Calu3 (cell line): ENCODE results near the gene SCN5A. TPM values are rescaled to one million over a fixed set of nuclear protein-coding genes. Genes with fewer than 3 reads are reported as not detected.

ENCODE experiments used
- BruUV-seq: library from RNA; stranded (reverse); fragments of 400-500 nt; replicated peaks from 2 replicates; lab custom pipeline; 2021; lab: Mats Ljungman, UMichigan
- CTCF ChIA-PET: fragments of 300-600 bp; sonication (Branson Sonifier 250); formaldehyde crosslinking; loops from one replicate; lab custom pipeline; 2022; ENCODE audit warnings: antibody characterized with exemption; lab: Charles Lee
- DNase-seq: peaks from one replicate; pipeline ENCODE4 v3.0.0; 2022
- H3K27ac Mint-ChIP-seq: one replicate; pipeline ENCODE4 v1.8.0; 2022; ENCODE audit warnings: mixed read lengths; ENCODE audit not compliant: unreplicated experiment
- H3K27me3 Mint-ChIP-seq: one replicate; pipeline ENCODE4 v1.8.0; 2022; ENCODE audit warnings: mixed read lengths; ENCODE audit not compliant: unreplicated experiment
- H3K36me3 Mint-ChIP-seq: one replicate; pipeline ENCODE4 v1.8.0; 2022; ENCODE audit warnings: mild to moderate bottlenecking, moderate library complexity, mixed read lengths; ENCODE audit not compliant: insufficient read depth, unreplicated experiment
- H3K4me1 Mint-ChIP-seq: one replicate; pipeline ENCODE4 v1.8.0; 2022; ENCODE audit warnings: mild to moderate bottlenecking, low read depth, mixed read lengths; ENCODE audit not compliant: unreplicated experiment
- H3K4me3 Mint-ChIP-seq: one replicate; pipeline ENCODE4 v1.8.0; 2022; ENCODE audit warnings: mild to moderate bottlenecking, low read depth, moderate library complexity, mixed read lengths; ENCODE audit not compliant: unreplicated experiment
- H3K9me3 Mint-ChIP-seq: one replicate; pipeline ENCODE4 v1.8.0; 2022; ENCODE audit warnings: low read depth, mixed read lengths; ENCODE audit not compliant: unreplicated experiment
- CTCF ChIP-seq: fragments of 200-600 bp; IDR thresholded peaks from one replicate; pipeline ENCODE4 v1.8.0; 2022; ENCODE audit warnings: antibody characterized with exemption; ENCODE audit not compliant: unreplicated experiment
- intact Hi-C: fragments of 100-400 bp; cut with micrococcal nuclease; formaldehyde crosslinking; loops from one replicate; pipeline ENCODE4 v1.10.0; 2022; ENCODE audit not compliant: unreplicated experiment
- total RNA-seq: library from RNA; stranded (reverse); gene quantifications from 2 replicates; pipeline ENCODE4 v1.2.3, GENCODE V29; 2022

Gene SCN5A
- total RNA-seq, 1 experiment from 2014 or later: 0.61 TPM

GRCh38 chr3:38690185-38690584, 40.7 kb upstream of the SCN5A start:
- no TSS peak for BruUV-seq
- Mint-ChIP-seq H3K27ac (no peak overlapping the region), H3K36me3 (no peaks in the 10 kb centered on the region), H3K4me1 (no peaks in the 10 kb centered on the region), H3K27me3 (peaks cover 28% of the 10 kb centered on the region), H3K9me3 (no peaks in the 10 kb centered on the region), H3K4me3 (no peak overlapping the region)
- CTCF ChIA-PET: no interaction called here
- no peak for DNase-seq
- intact Hi-C loops: no loop called here
- no peak for TF ChIP-seq CTCF

GRCh38 chr3:38689774-38690173, 40.3 kb upstream of the SCN5A start:
- peaks cover 32% of the 10 kb centered on the region for H3K27me3 Mint-ChIP-seq
- H3K4me1 Mint-ChIP-seq: no peaks in the 10 kb centered on the region
- TF ChIP-seq CTCF: no peak
- H3K27ac Mint-ChIP-seq: no peak overlapping the region
- no peak for DNase-seq
- no TSS peak for BruUV-seq
- CTCF ChIA-PET: no interaction called here
- H3K4me3 Mint-ChIP-seq: no peak overlapping the region
- no peaks in the 10 kb centered on the region for H3K36me3 Mint-ChIP-seq
- no peaks in the 10 kb centered on the region for H3K9me3 Mint-ChIP-seq
- intact Hi-C loops: no loop called here

- H3K4me3 Mint-ChIP-seq: no peak overlapping the region
- H3K9me3 Mint-ChIP-seq: no peaks in the 10 kb centered on the region
- no peak for DNase-seq
- peaks cover 37% of the 10 kb centered on the region for H3K27me3 Mint-ChIP-seq
- intact Hi-C loops: no loop called here
- no peak for TF ChIP-seq CTCF
- H3K27ac Mint-ChIP-seq: no peak overlapping the region
- BruUV-seq: no TSS peak
- no peaks in the 10 kb centered on the region for H3K36me3 Mint-ChIP-seq
- no peaks in the 10 kb centered on the region for H3K4me1 Mint-ChIP-seq
- CTCF ChIA-PET: no interaction called here
Measured at GRCh38 chr3:38689346-38689745, 39.9 kb upstream of the SCN5A start.

GRCh38 chr3:38687321-38687720, 37.8 kb upstream of the SCN5A start:
- intact Hi-C loops: no loop called here
- H3K36me3 Mint-ChIP-seq: no peaks in the 10 kb centered on the region
- CTCF ChIA-PET: no interaction called here
- H3K4me1 Mint-ChIP-seq: no peaks in the 10 kb centered on the region
- BruUV-seq: no TSS peak
- no peak for DNase-seq
- no peaks in the 10 kb centered on the region for H3K9me3 Mint-ChIP-seq
- H3K27me3 Mint-ChIP-seq: peaks cover 57% of the 10 kb centered on the region
- TF ChIP-seq CTCF: no peak
- no peak overlapping the region for H3K4me3 Mint-ChIP-seq
- no peak overlapping the region for H3K27ac Mint-ChIP-seq
